ENCODE results near the gene AGO3.
A peak's percentile ranks its signal among the peaks of the same experiment; 100 is the strongest.

AGO3 gene

DNA sequence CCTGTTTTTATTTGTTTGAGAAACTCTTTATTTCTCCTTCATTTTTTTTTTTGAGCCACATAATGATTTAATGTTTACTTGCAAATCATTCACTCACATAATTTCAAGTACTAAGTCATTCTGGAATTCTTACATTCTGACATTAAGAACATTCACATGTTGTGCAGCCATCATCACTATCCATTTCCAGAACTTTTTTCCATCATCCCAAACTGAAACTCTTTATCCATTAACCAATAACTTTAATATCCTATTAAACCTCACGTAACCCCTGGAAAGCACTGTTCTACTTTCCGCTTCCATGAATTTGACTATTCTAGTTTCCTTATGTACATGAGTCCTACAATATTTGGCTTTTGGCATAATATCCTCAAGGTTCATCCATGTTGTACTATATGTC is 100.5 kb downstream of the AGO3 start:
- Histone ChIP-seq H3K27me3 (no peaks in the 10 kb centered on the region), H3K36me3 (peaks cover 49 to 97% (median 83%) of the 10 kb centered on the region in 11 experiments), H3K4me2 (no peak overlapping the region)

DNA sequence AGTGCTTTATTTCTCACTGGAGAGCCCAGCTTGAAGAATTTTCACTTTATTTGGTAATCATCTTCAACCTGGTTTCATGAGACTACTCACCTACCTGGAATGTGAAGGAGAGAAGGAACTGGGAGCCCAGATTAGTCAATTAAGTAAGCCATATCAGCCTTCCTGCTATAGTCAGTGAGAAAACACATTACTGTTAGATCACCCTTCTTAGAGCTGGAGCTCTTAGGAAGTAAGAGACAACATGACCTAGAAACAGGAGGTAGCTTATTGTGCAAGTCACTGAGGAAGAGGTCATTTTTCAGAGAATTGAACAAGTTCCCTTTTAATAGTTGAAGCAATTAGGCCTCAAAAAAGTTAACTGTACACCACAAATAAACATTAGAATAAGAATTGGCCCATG is 103.8 kb downstream of the AGO3 start:
- Histone ChIP-seq H3K4me2 (peak overlapping the region in 6 of 11 experiments; percentile 31 to 79 (median 56); a peak in 12 of 22 replicates), H3K27me3 (no peaks in the 10 kb centered on the region), H3K9me3 (replicated peaks in 1 of 11) (no peaks in the 10 kb centered on the region), H3K36me3 (peaks cover 56 to 100% (median 83%) of the 10 kb centered on the region in 11 experiments), H3K9ac (peak overlapping the region in 6 of 11 experiments; percentile 3 to 64 (median 36); a peak in 9 of 22 replicates), H3K4me1 (peaks cover 0 to 30% (median 12%) of the 10 kb centered on the region in 10 experiments; a peak in 13 of 20 replicates), H3K4me3 (no peak overlapping the region), H3K27ac (peak overlapping the region in 9 of 11 experiments; percentile 3 to 86 (median 63); a peak in 15 of 22 replicates), H4K20me1 (no peaks in the 10 kb centered on the region)
- peak in 2 of 11 experiments; percentile 56 to 77; a peak in 5 of 22 replicates for TF ChIP-seq Cebpa-rat (IDR thresholded peaks at IDR 0.05)

More for the DNA sequence above, 100.5 kb downstream of the AGO3 start:
- H3K9ac ChIP-seq: no peak overlapping the region
- H3K4me3 ChIP-seq: no peak overlapping the region
- no peaks in the 10 kb centered on the region for H4K20me1 ChIP-seq
- H3K4me1 ChIP-seq: peaks cover 0 to 30% (median 12%) of the 10 kb centered on the region in 10 experiments; a peak in 13 of 20 replicates
- H3K27ac ChIP-seq: no peak overlapping the region
- TF ChIP-seq Cebpa-rat (IDR thresholded peaks at IDR 0.05): no peak
- H3K9me3 ChIP-seq (replicated peaks in 1 of 11): peaks cover 6 to 15% (median 12%) of the 10 kb centered on the region in 11 experiments; a peak in 20 of 22 replicates

GRCh38 chr1:36035154-36035553 is 104.2 kb downstream of the AGO3 start:
- H3K9me3 ChIP-seq (replicated peaks in 1 of 11): no peaks in the 10 kb centered on the region
- H4K20me1 ChIP-seq: no peaks in the 10 kb centered on the region
- peak overlapping the region in 6 of 11 experiments; percentile 3 to 64 (median 37); a peak in 9 of 22 replicates for H3K9ac ChIP-seq
- H3K36me3 ChIP-seq: peaks cover 56 to 100% (median 83%) of the 10 kb centered on the region in 11 experiments
- no peak overlapping the region for H3K4me3 ChIP-seq
- peak overlapping the region in 6 of 11 experiments; percentile 31 to 79 (median 56); a peak in 12 of 22 replicates for H3K4me2 ChIP-seq
- H3K27me3 ChIP-seq: no peaks in the 10 kb centered on the region
- TF ChIP-seq Cebpa-rat (IDR thresholded peaks at IDR 0.05): 0 out of 22 replicates have a peak, but pooled peaks of 1 of the 11 experiments have one; percentile 5
- H3K4me1 ChIP-seq: peaks cover 0 to 30% (median 12%) of the 10 kb centered on the region in 10 experiments; a peak in 13 of 20 replicates
- H3K27ac ChIP-seq: peak overlapping the region in 9 of 11 experiments; percentile 25 to 86 (median 63); a peak in 15 of 22 replicates

DNA sequence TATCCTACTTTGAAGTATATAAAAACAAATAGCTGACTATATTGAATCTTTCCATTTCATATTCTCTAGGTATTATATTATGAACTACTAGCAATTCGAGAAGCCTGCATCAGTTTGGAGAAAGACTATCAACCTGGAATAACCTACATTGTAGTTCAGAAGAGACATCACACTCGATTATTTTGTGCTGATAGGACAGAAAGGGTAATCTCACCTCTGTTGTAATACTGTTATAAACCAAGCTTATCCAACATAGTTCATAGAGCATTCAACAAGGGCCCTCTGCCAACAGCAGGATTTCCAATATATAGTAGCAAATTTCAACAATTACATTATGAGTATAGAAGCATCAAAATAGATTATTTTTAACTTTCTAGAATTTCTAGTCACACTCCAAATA is 109.3 kb downstream of the AGO3 start:
- no peak for TF ChIP-seq Cebpa-rat (IDR thresholded peaks at IDR 0.05)
- no peak overlapping the region for H3K4me2 ChIP-seq
- H4K20me1 ChIP-seq: no peaks in the 10 kb centered on the region
- no peak overlapping the region for H3K9ac ChIP-seq
- peaks cover 74 to 100% (median 91%) of the 10 kb centered on the region in 11 experiments for H3K36me3 ChIP-seq
- peaks cover 0 to 7% (median 3%) of the 10 kb centered on the region in 11 experiments; a peak in 9 of 22 replicates for H3K9me3 ChIP-seq (replicated peaks in 1 of 11)
- H3K27me3 ChIP-seq: no peaks in the 10 kb centered on the region
- no peak overlapping the region for H3K27ac ChIP-seq
- no peak overlapping the region for H3K4me3 ChIP-seq
- H3K4me1 ChIP-seq: peaks cover 0 to 8% (median under 1%) of the 10 kb centered on the region in 10 experiments; a peak in 10 of 20 replicates

- Histone ChIP-seq H4K20me1 (no peaks in the 10 kb centered on the region), H3K9ac (no peak overlapping the region), H3K4me1 (peaks cover 0 to 8% (median 0%) of the 10 kb centered on the region in 10 experiments; a peak in 2 of 20 replicates), H3K36me3 (peaks cover 36 to 72% (median 61%) of the 10 kb centered on the region in 11 experiments), H3K27ac (no peak overlapping the region), H3K27me3 (no peaks in the 10 kb centered on the region), H3K9me3 (replicated peaks in 1 of 11) (peaks cover 10 to 14% (median 13%) of the 10 kb centered on the region in 11 experiments), H3K4me3 (no peak overlapping the region), H3K4me2 (no peak overlapping the region)
- TF ChIP-seq Cebpa-rat (IDR thresholded peaks at IDR 0.05): no peak
Observed at GRCh38 chr1:36051821-36052220, 120.9 kb downstream of the AGO3 start.

DNA sequence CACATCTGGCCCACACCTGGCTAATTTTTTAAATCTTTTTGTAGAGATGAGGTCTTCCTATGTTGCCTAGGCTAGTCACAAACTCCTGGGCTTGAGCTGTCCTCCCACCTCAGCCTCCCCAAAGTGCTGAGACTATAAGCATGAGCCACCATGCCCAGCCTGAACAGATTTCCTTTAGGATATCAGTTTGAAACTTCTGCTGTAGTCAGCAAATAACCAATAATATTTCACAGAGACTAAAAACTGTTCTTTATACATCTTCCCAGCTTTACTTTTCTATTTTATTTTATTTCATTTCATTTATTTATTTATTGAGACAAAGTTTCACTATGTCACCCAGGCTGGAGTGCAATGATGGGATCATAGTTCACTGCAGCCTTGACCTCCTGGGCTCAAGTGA is 123.1 kb downstream of the AGO3 start:
- no peak overlapping the region for H3K27ac ChIP-seq
- H3K9ac ChIP-seq: no peak overlapping the region
- no peak for TF ChIP-seq Cebpa-rat (IDR thresholded peaks at IDR 0.05)
- H3K36me3 ChIP-seq: peaks cover 15 to 51% (median 41%) of the 10 kb centered on the region in 11 experiments; a peak in 21 of 22 replicates
- no peak overlapping the region for H3K4me3 ChIP-seq
- no peaks in the 10 kb centered on the region for H3K27me3 ChIP-seq
- H4K20me1 ChIP-seq: no peaks in the 10 kb centered on the region
- H3K9me3 ChIP-seq (replicated peaks in 1 of 11): no peaks in the 10 kb centered on the region
- peaks cover 0 to 8% (median 0%) of the 10 kb centered on the region in 10 experiments; a peak in 2 of 20 replicates for H3K4me1 ChIP-seq
- no peak overlapping the region for H3K4me2 ChIP-seq

- H3K27me3 ChIP-seq: no peaks in the 10 kb centered on the region
- H3K9me3 ChIP-seq (replicated peaks in 1 of 11): no peaks in the 10 kb centered on the region
- no peak for TF ChIP-seq Cebpa-rat (IDR thresholded peaks at IDR 0.05)
- H3K4me1 ChIP-seq: peaks cover 0 to 8% (median 0%) of the 10 kb centered on the region in 10 experiments; a peak in 2 of 20 replicates
- no peaks in the 10 kb centered on the region for H4K20me1 ChIP-seq
- H3K4me2 ChIP-seq: no peak overlapping the region
- H3K9ac ChIP-seq: no peak overlapping the region
- no peak overlapping the region for H3K4me3 ChIP-seq
- H3K27ac ChIP-seq: no peak overlapping the region
- H3K36me3 ChIP-seq: peaks cover 8 to 44% (median 28%) of the 10 kb centered on the region in 11 experiments; a peak in 18 of 22 replicates
Observed at GRCh38 chr1:36055706-36056105, 124.8 kb downstream of the AGO3 start.

DNA sequence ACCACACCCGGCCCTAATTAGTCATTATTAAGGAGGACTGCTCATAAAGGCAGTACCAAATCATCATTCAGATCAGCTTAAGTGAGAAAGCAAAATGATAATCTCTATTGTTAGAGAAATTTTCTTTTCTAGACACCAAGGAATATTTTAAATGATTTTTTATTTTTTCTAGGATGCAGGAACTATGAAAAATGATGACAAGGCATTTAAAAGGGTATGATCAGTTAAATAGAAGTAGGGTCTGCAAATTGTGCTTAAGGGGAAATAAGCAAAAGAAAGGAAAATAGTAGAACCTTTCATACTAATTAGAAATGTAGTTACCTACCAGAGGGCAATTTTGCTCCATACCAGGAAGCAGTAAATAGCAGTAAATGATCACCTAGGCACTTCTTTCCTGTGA is 131.4 kb downstream of the AGO3 start:
- Histone ChIP-seq H3K9me3 (replicated peaks in 1 of 11) (no peaks in the 10 kb centered on the region), H3K4me3 (no peak overlapping the region), H3K36me3 (peaks cover 0 to 23% (median 3%) of the 10 kb centered on the region in 11 experiments; a peak in 5 of 22 replicates), H3K4me1 (no peaks in the 10 kb centered on the region), H4K20me1 (no peaks in the 10 kb centered on the region), H3K4me2 (no peak overlapping the region), H3K27me3 (no peaks in the 10 kb centered on the region), H3K27ac (no peak overlapping the region), H3K9ac (no peak overlapping the region)
- no peak for TF ChIP-seq Cebpa-rat (IDR thresholded peaks at IDR 0.05)

- Histone ChIP-seq H4K20me1 (no peaks in the 10 kb centered on the region), H3K4me2 (no peak overlapping the region), H3K9ac (no peak overlapping the region), H3K4me1 (no peaks in the 10 kb centered on the region), H3K27me3 (no peaks in the 10 kb centered on the region), H3K4me3 (no peak overlapping the region), H3K27ac (no peak overlapping the region), H3K9me3 (replicated peaks in 1 of 11) (peaks cover 0 to 15% (median 0%) of the 10 kb centered on the region in 11 experiments; a peak in 4 of 22 replicates), H3K36me3 (peaks cover 0 to 8% (median 0%) of the 10 kb centered on the region in 11 experiments; a peak in 3 of 22 replicates)
- no peak for TF ChIP-seq Cebpa-rat (IDR thresholded peaks at IDR 0.05)
Observed at GRCh38 chr1:36067871-36068270, 137.0 kb downstream of the AGO3 start.

Measured in BLaER1 treated with 17β-estradiol and CSF1 and Interleukin-3, amounts not matched to agents 10 nM and 100 nM (cell line).